Measurements from ENCODE around the gene MS4A8. TPM values are rescaled to one million over a fixed set of nuclear protein-coding genes. Genes with fewer than 3 reads are reported as not detected.

MS4A8 gene
- total and polyA plus RNA-seq, 2 donors from 2014 or later, result 0.67 TPM; not detected in 1

DNA sequence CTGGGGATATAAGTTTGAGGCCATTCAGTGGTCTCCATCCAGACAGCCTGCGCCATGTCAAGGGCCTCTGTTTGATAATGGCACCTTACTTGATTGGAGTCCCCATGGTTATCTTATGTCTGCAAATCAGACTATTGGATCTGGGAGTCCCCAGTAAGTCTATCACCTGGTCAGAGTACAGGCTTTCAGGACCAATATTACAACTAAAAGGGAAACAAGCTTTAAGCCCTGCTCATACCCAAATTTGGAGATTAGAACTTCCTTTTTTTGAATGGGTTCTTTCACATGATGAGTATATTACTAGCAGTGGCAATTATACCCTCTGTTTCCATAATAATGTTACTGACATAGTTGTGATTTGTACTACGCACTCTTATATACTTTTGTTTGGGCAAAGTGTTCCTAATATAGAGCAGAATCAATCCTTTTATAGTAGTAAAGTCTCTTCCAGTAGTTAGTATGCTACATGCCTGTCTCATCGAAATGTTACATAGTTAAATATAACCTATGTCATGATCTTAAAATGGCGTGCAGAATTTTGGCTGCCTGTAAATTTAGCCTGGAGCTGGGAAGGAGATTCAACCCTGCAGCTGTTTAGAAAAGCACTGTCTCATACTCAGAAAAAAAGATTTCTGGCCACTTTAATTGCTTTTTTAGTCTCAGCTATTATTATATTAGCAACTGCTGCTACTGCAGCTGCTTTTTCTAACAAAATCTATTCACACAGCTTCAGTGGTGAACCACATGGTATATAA lies 62.2 kb downstream of the MS4A8 start:
- FAIRE-seq (no peak), DNase-seq (no peak)
- Histone ChIP-seq H3K27me3 (ENCODE audit: control insufficient read depth, insufficient read depth, low read length) (no peaks in the 10 kb centered on the region), H3K9ac (ENCODE audit: low read length in 3 of 3) (no peak overlapping the region), H3K27ac (ENCODE audit: low read depth in 2 of 2, low read length in 2 of 2) (no peak overlapping the region), H3K4me1 (ENCODE audit: control insufficient read depth in 2 of 3, insufficient read depth in 2 of 3, low read depth in 1 of 3, low read length in 3 of 3) (no peaks in the 10 kb centered on the region), H3K4me3 (ENCODE audit: low read length in 3 of 3) (no peak overlapping the region), H3K9me3 (ENCODE audit: control insufficient read depth in 2 of 3, insufficient read depth in 1 of 3, low read length in 3 of 3) (no peaks in the 10 kb centered on the region), H3K36me3 (ENCODE audit: control insufficient read depth in 2 of 3, insufficient read depth in 3 of 3, low read length in 3 of 3) (no peaks in the 10 kb centered on the region)
- TF ChIP-seq, protein P1, sequence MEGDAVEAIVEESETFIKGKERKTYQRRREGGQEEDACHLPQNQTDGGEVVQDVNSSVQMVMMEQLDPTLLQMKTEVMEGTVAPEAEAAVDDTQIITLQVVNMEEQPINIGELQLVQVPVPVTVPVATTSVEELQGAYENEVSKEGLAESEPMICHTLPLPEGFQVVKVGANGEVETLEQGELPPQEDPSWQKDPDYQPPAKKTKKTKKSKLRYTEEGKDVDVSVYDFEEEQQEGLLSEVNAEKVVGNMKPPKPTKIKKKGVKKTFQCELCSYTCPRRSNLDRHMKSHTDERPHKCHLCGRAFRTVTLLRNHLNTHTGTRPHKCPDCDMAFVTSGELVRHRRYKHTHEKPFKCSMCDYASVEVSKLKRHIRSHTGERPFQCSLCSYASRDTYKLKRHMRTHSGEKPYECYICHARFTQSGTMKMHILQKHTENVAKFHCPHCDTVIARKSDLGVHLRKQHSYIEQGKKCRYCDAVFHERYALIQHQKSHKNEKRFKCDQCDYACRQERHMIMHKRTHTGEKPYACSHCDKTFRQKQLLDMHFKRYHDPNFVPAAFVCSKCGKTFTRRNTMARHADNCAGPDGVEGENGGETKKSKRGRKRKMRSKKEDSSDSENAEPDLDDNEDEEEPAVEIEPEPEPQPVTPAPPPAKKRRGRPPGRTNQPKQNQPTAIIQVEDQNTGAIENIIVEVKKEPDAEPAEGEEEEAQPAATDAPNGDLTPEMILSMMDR (IDR thresholded peaks at IDR 0.05; ENCODE audit: borderline replicate concordance, extremely low read depth, insufficient read depth), result no peak
- intact Hi-C loops (cut with DNase I), result no loop called here

DNA sequence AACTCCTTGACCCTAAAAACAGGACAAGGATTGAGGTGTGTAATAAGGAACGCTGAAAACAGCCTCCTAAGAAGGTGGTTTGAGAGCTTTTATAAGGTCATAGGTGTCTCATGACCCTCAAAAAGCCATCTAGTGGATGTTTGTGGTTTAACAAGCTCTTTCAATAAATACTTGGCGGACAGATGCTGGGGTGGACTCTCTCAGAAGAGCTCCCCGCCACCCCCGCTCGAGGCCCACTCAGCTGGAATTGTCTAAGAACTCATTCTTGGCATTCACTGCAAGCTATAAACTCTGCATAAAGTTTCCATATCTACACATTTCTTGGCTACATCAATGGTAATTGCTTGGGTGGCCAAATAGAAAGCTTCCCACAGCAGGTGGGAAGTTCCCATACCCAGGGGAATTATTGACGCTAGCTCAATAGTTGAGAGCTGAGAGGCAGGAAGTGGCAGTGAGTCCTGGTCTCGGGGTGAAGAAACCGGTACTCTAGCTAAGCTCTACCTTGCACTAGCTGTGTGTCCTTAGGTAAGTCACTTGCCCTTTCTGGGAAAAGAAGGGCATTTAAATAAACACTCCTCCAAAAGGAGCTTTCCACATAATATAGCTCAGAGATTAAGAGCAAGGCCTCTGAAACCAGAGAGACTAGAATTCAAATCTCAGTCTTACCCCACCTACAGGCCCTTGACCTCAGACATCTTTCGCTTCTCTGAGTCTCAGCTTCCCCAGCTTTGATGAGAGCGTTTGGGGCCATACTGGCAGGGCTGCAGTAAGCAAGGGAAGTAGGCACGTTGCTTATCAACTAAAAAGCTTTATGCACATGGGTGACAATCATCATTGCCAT lies 63.7 kb downstream of the MS4A8 start:
- Histone ChIP-seq H3K4me1 (ENCODE audit: control insufficient read depth in 2 of 3, insufficient read depth in 2 of 3, low read depth in 1 of 3, low read length in 3 of 3) (no peaks in the 10 kb centered on the region), H3K4me3 (ENCODE audit: low read length in 3 of 3) (no peak overlapping the region), H3K9ac (ENCODE audit: low read length in 3 of 3) (no peak overlapping the region), H3K36me3 (ENCODE audit: control insufficient read depth in 2 of 3, insufficient read depth in 3 of 3, low read length in 3 of 3) (no peaks in the 10 kb centered on the region), H3K27me3 (ENCODE audit: control insufficient read depth, insufficient read depth, low read length) (no peaks in the 10 kb centered on the region), H3K9me3 (ENCODE audit: control insufficient read depth in 2 of 3, insufficient read depth in 1 of 3, low read length in 3 of 3) (no peaks in the 10 kb centered on the region), H3K27ac (ENCODE audit: low read depth in 2 of 2, low read length in 2 of 2) (no peak overlapping the region)
- DNase-seq (peak in 1 of 5 donors; percentile 34), FAIRE-seq (no peak)
- intact Hi-C loops (cut with DNase I), result no loop called here
- TF ChIP-seq, protein P1 (IDR thresholded peaks at IDR 0.05; ENCODE audit: borderline replicate concordance, extremely low read depth, insufficient read depth), result no peak

DNA sequence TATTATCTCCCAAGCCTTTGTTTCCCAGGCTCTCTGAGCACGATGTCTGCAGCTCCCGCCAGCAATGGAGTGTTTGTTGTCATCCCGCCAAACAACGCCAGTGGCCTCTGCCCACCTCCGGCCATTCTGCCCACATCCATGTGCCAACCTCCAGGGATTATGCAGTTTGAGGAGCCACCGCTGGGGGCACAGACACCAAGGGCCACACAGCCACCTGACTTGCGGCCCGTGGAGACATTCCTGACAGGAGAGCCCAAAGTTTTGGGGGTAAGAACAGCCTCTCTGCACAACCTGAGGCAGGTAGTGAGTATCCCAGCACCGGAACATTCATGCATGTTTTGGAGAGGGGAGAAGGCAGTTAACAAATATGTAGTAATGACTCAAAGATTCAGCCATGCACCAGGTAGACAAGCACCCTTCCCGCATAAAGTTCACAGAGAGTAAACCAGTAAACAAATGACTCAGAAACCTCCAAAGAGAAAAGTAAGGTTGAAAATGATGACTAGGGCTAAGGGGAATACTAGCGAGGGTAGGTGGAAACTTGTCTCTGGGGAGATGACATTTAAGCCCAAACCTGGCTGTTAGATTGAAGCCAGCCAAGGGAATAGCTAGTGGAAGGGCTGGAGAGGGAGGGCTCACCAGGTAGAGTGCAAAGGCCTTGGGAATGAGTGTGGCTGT lies 64.4 kb downstream of the MS4A8 start:
- no peaks in the 10 kb centered on the region for H3K9me3 ChIP-seq (ENCODE audit: control insufficient read depth in 2 of 3, insufficient read depth in 1 of 3, low read length in 3 of 3)
- H3K4me3 ChIP-seq (ENCODE audit: low read length in 3 of 3), result no peak overlapping the region
- no peaks in the 10 kb centered on the region for H3K4me1 ChIP-seq (ENCODE audit: control insufficient read depth in 2 of 3, insufficient read depth in 2 of 3, low read depth in 1 of 3, low read length in 3 of 3)
- H3K27me3 ChIP-seq (ENCODE audit: control insufficient read depth, insufficient read depth, low read length), result no peaks in the 10 kb centered on the region
- H3K27ac ChIP-seq (ENCODE audit: low read depth in 2 of 2, low read length in 2 of 2), result no peak overlapping the region
- DNase-seq (no peak), FAIRE-seq (no peak)
- TF ChIP-seq, protein P1 (IDR thresholded peaks at IDR 0.05; ENCODE audit: borderline replicate concordance, extremely low read depth, insufficient read depth), result no peak
- H3K36me3 ChIP-seq (ENCODE audit: control insufficient read depth in 2 of 3, insufficient read depth in 3 of 3, low read length in 3 of 3), result no peaks in the 10 kb centered on the region
- H3K9ac ChIP-seq (ENCODE audit: low read length in 3 of 3), result no peak overlapping the region
- intact Hi-C loops (cut with DNase I), result no loop called here

Measured in kidney (tissue), 14 donors.